Dermis microvascular lymphatic vessel endothelial cell (primary cell): ENCODE results near the gene FCRL6. TPM values are rescaled to one million over a fixed set of nuclear protein-coding genes. Genes with fewer than 3 reads are reported as not detected.

Source experiments
- DNase-seq, 2 donors: peaks; one replicate each; pipeline versions ENCODE4 v3.0.0 to v3.0.0-alpha.2; 2010; ENCODE audit warnings: low read depth in 2 of 2
- total RNA-seq: library from RNA; depleted of rRNA; stranded (reverse); fragments of >200 nt; gene quantifications from 2 replicates; pipeline ENCODE4 v1.2.1, GENCODE V29; 2014

FCRL6 gene
- not detected in 2 replicates for total RNA-seq

GRCh38 chr1:159802111-159802510, at the start of gene FCRL6:
Gene FCRL6 (plus strand): TSS chr1:159802360. CDS start chr1:159802425, 65 bp downstream.
- no peak for DNase-seq

- no peak for DNase-seq
Observed at GRCh38 chr1:159753386-159753785, 48.8 kb upstream of the FCRL6 start.

GRCh38 chr1:159755451-159756007, 46.6 kb upstream of the FCRL6 start:
- no peak for DNase-seq

- no peak for DNase-seq
Observed at GRCh38 chr1:159756397-159756796, 45.8 kb upstream of the FCRL6 start.

GRCh38 chr1:159763686-159764085, 38.5 kb upstream of the FCRL6 start:
- DNase-seq, result no peak

GRCh38 chr1:159765806-159766205, 36.4 kb upstream of the FCRL6 start:
- DNase-seq, result no peak

GRCh38 chr1:159771127-159771895, 30.8 kb upstream of the FCRL6 start:
- DNase-seq, result no peak

GRCh38 chr1:159774465-159774864, 27.7 kb upstream of the FCRL6 start:
- peak in 1 of 2 donors; percentile 28 for DNase-seq

GRCh38 chr1:159775716-159776115, 26.4 kb upstream of the FCRL6 start:
- no peak for DNase-seq

- DNase-seq, result no peak
Observed at GRCh38 chr1:159778266-159778665, 23.9 kb upstream of the FCRL6 start.

- peak in 1 of 2 donors; percentile 82 for DNase-seq
Observed at GRCh38 chr1:159779403-159779851, 22.7 kb upstream of the FCRL6 start.

- peak; percentile 95 to 98 for DNase-seq
Observed at GRCh38 chr1:159780583-159781582, 21.3 kb upstream of the FCRL6 start, which contains the start of gene DUSP23. Gene DUSP23 (plus strand): TSS chr1:159780962. CDS start chr1:159781101, 139 bp downstream.

GRCh38 chr1:159781992-159782391, 20.2 kb upstream of the FCRL6 start:
- no peak for DNase-seq

- DNase-seq, result no peak
Observed at GRCh38 chr1:159783724-159784123, 18.4 kb upstream of the FCRL6 start.

GRCh38 chr1:159786465-159786864, 15.7 kb upstream of the FCRL6 start:
- peak in 1 of 2 donors; percentile 42 for DNase-seq

GRCh38 chr1:159786966-159787365, 15.2 kb upstream of the FCRL6 start:
- no peak for DNase-seq

- peak in 1 of 2 donors; percentile 46 for DNase-seq
Observed at GRCh38 chr1:159790237-159790917, 11.8 kb upstream of the FCRL6 start.

GRCh38 chr1:159791031-159791430, 11.1 kb upstream of the FCRL6 start:
- no peak for DNase-seq

- DNase-seq, result no peak
Observed at GRCh38 chr1:159791461-159791860, 10.7 kb upstream of the FCRL6 start.

- DNase-seq, result no peak
Observed at GRCh38 chr1:159795534-159795933, 6.6 kb upstream of the FCRL6 start.

- peak; percentile 60 to 87 for DNase-seq
Observed at GRCh38 chr1:159798893-159799292, 3.3 kb upstream of the FCRL6 start.
